Measurements from ENCODE around the gene CNNM3. TPM values are rescaled to one million over a fixed set of nuclear protein-coding genes. Genes with fewer than 3 reads are reported as not detected.

Gene CNNM3
- total RNA-seq, 2 experiments from 2014 or later: 13.5 to 18.6 TPM

DNA sequence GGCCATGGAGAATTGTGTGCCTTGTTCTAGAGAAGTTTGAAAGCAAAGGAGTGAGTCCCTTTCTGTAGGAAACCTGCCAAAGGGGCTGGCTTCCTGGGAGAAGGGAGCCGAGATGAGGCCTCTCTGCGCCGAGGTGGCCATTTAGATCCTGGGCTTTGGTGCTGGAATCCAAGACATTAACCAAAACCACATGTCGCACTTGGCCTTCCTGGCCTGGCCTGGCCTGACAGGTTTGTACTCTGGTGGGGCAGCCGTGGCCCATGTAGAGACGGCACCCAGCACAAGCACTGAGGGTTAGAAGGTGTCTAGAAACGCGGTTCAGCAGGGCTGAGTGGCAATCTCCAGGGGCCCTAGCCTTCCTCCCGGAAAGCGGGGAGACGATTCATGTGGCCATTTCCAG, 7.1 kb downstream of the CNNM3 start:
- H4K20me1 ChIP-seq (ENCODE audit: insufficient read depth, low read length): peaks cover 5% of the 10 kb centered on the region; the same call in 1 of the 2 replicates
- CTCF ChIA-PET (ENCODE audit: unreplicated experiment): no interaction called here
- POLR2A ChIA-PET: no interaction called here

DNA sequence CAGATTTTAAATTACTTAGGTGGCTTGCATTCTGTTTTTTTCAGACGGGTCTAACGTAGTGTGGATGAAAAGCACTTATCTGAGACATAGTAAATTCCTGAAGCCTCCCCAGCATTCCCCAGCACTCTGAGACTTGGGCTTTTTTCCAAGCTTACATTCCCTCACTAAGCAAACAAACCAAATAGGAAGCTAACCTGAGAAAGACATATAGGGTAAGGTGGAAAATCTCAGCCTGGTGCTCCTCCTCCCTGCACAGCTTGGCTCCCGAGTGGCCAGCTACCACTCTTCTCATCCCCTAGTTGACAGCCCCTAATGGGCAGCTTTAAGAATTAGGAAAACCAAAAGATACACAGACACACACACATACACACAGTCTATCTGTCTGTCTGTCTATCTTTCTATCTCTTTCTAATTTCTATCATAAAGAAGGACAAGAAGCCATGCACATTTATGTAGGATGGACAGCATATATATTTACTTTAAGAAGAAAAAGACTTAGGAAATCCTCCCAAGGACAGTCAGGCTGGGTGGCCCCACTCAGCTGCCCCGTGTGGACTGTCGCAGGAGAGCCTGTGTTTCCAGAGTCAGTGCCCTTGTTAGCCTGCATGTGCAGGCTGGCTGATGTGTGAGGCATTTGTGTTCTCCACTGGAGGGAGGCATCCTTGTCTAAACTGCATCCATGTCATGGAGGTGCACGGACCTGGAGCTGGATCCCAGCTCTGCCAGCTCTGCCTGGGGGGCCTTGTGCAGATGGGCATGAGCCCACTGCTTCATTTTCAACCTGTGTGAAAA, 8.2 kb downstream of the CNNM3 start:
- TF ChIP-seq EZH2phosphoT487 (IDR thresholded peaks at IDR 0.05; ENCODE audit: borderline replicate concordance, low read depth, low read length): no peak
- no peak for TF ChIP-seq CTCF (conservative IDR thresholded peaks at IDR 0.05; ENCODE audit: low read length)
- ChIA-PET POLR2A (no interaction called here), CTCF (ENCODE audit: unreplicated experiment) (no interaction called here)
- Histone ChIP-seq H3K4me2 (ENCODE audit: low read length) (no peak overlapping the region), H3K79me2 (ENCODE audit: insufficient read depth, low read depth, low read length) (peaks cover 6% of the 10 kb centered on the region; the same call in 1 of the 2 replicates), H3K4me3 (ENCODE audit: low read depth, low read length, poor library complexity, severe bottlenecking) (no peak overlapping the region), H3K9me3 (ENCODE audit: low read length) (no peaks in the 10 kb centered on the region), H3K9me2 (ENCODE audit: insufficient read depth, low read length) (no peaks in the 10 kb centered on the region), H4K20me1 (ENCODE audit: insufficient read depth, low read length) (peaks cover 5% of the 10 kb centered on the region; the same call in 1 of the 2 replicates), H3K27ac (ENCODE audit: low read depth, low read length, poor library complexity, severe bottlenecking) (no peak overlapping the region), H3K36me3 (ENCODE audit: insufficient read depth, low read length) (peaks cover 69% of the 10 kb centered on the region; the same call in 1 of the 2 replicates), H3K4me1 (ENCODE audit: insufficient read depth, low read length, poor library complexity, severe bottlenecking) (peaks cover 15% of the 10 kb centered on the region), H2AFZ (ENCODE audit: low read length) (no peak overlapping the region)
- intact Hi-C loops (cut with micrococcal nuclease; ENCODE audit: unreplicated experiment): no loop called here
- DNase-seq (ENCODE audit: low spot score): no peak
- no TSS peak for BruUV-seq (replicated peaks)

More for the DNA sequence above, 7.1 kb downstream of the CNNM3 start:
- H3K27ac ChIP-seq (ENCODE audit: low read depth, low read length, poor library complexity, severe bottlenecking): no peak overlapping the region
- H3K79me2 ChIP-seq (ENCODE audit: insufficient read depth, low read depth, low read length): peaks cover 13% of the 10 kb centered on the region; the same call in 1 of the 2 replicates
- peaks cover 26% of the 10 kb centered on the region for H3K4me1 ChIP-seq (ENCODE audit: insufficient read depth, low read length, poor library complexity, severe bottlenecking)
- no TSS peak for BruUV-seq (replicated peaks)
- intact Hi-C loops (cut with micrococcal nuclease; ENCODE audit: unreplicated experiment): no loop called here
- H3K4me3 ChIP-seq (ENCODE audit: low read depth, low read length, poor library complexity, severe bottlenecking): no peak overlapping the region
- no peak overlapping the region for H2AFZ ChIP-seq (ENCODE audit: low read length)
- H3K9me3 ChIP-seq (ENCODE audit: low read length): no peaks in the 10 kb centered on the region
- no peak overlapping the region for H3K4me2 ChIP-seq (ENCODE audit: low read length)
- no peak for DNase-seq (ENCODE audit: low spot score)
- TF ChIP-seq EZH2phosphoT487 (IDR thresholded peaks at IDR 0.05; ENCODE audit: borderline replicate concordance, low read depth, low read length): no peak
- no peak for TF ChIP-seq CTCF (conservative IDR thresholded peaks at IDR 0.05; ENCODE audit: low read length)
- peaks cover 66% of the 10 kb centered on the region; the same call in 1 of the 2 replicates for H3K36me3 ChIP-seq (ENCODE audit: insufficient read depth, low read length)
- H3K9me2 ChIP-seq (ENCODE audit: insufficient read depth, low read length): no peaks in the 10 kb centered on the region

DNA sequence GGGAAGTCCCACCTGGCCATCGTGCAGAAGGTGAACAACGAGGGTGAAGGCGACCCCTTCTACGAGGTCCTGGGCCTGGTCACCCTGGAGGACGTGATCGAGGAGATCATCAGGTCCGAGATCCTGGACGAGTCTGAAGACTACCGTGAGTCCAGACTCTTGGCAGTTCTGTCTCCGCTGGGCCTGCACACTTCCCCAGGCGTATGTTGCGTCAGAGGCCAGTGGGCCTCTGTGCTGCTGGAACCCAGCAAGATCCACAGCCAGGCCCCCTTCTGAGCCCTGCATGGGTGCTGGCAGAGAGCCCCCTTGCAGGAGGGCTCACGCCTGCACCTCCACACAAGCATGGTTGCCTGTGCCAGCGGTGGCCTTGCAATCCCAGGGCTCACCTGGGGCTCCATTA, 9.0 kb downstream of the CNNM3 start:
- Histone ChIP-seq H3K79me2 (ENCODE audit: insufficient read depth, low read depth, low read length) (peaks cover 6% of the 10 kb centered on the region; the same call in 1 of the 2 replicates), H4K20me1 (ENCODE audit: insufficient read depth, low read length) (peaks cover 5% of the 10 kb centered on the region; the same call in 1 of the 2 replicates), H3K4me2 (ENCODE audit: low read length) (no peak overlapping the region), H3K27ac (ENCODE audit: low read depth, low read length, poor library complexity, severe bottlenecking) (no peak overlapping the region), H3K9me2 (ENCODE audit: insufficient read depth, low read length) (no peaks in the 10 kb centered on the region), H3K4me1 (ENCODE audit: insufficient read depth, low read length, poor library complexity, severe bottlenecking) (peaks cover 8% of the 10 kb centered on the region), H3K36me3 (ENCODE audit: insufficient read depth, low read length) (peaks cover 74% of the 10 kb centered on the region; the same call in 1 of the 2 replicates), H3K9me3 (ENCODE audit: low read length) (no peaks in the 10 kb centered on the region), H3K4me3 (ENCODE audit: low read depth, low read length, poor library complexity, severe bottlenecking) (no peak overlapping the region), H2AFZ (ENCODE audit: low read length) (no peak overlapping the region)
- intact Hi-C loops (cut with micrococcal nuclease; ENCODE audit: unreplicated experiment): no loop called here
- TF ChIP-seq EZH2phosphoT487 (IDR thresholded peaks at IDR 0.05; ENCODE audit: borderline replicate concordance, low read depth, low read length): no peak
- TF ChIP-seq CTCF (conservative IDR thresholded peaks at IDR 0.05; ENCODE audit: low read length): no peak
- POLR2A ChIA-PET: no interaction called here
- CTCF ChIA-PET (ENCODE audit: unreplicated experiment): no interaction called here
- BruUV-seq (replicated peaks): no TSS peak
- DNase-seq (ENCODE audit: low spot score): no peak
